Memory B cell (primary cell): ENCODE data around the gene BLOC1S4.

ENCODE experiments used
- ATAC-seq: fragments of 150-1000 bp; cut with Tn5 transposase; 2 replicates; pipeline ENCODE4 v1.10.0; 2021; ENCODE audit warnings: low read depth, mild to moderate bottlenecking, moderate library complexity
- DNase-seq, 2 donors: peaks; one replicate each; pipeline ENCODE4 v3.0.0; 2022; ENCODE audit warnings: low spot score in 2 of 2
- H3K27ac Mint-ChIP-seq: one replicate; pipeline ENCODE4 v1.8.0; 2022; ENCODE audit warnings: mild to moderate bottlenecking, moderate library complexity, mixed read lengths
- H3K27me3 Mint-ChIP-seq: one replicate; pipeline ENCODE4 v1.8.0; 2022; ENCODE audit warnings: mixed read lengths
- H3K36me3 Mint-ChIP-seq: one replicate; pipeline ENCODE4 v1.8.0; 2022; ENCODE audit warnings: mild to moderate bottlenecking, mixed read lengths
- H3K4me1 Mint-ChIP-seq: one replicate; pipeline ENCODE4 v1.8.0; 2022; ENCODE audit warnings: mixed read lengths
- H3K4me3 Mint-ChIP-seq: one replicate; pipeline ENCODE4 v1.8.0; 2022; ENCODE audit warnings: mild to moderate bottlenecking, moderate library complexity, mixed read lengths
- H3K9me3 Mint-ChIP-seq: one replicate; pipeline ENCODE4 v1.8.0; 2022; ENCODE audit warnings: mixed read lengths

BLOC1S4 gene

DNA sequence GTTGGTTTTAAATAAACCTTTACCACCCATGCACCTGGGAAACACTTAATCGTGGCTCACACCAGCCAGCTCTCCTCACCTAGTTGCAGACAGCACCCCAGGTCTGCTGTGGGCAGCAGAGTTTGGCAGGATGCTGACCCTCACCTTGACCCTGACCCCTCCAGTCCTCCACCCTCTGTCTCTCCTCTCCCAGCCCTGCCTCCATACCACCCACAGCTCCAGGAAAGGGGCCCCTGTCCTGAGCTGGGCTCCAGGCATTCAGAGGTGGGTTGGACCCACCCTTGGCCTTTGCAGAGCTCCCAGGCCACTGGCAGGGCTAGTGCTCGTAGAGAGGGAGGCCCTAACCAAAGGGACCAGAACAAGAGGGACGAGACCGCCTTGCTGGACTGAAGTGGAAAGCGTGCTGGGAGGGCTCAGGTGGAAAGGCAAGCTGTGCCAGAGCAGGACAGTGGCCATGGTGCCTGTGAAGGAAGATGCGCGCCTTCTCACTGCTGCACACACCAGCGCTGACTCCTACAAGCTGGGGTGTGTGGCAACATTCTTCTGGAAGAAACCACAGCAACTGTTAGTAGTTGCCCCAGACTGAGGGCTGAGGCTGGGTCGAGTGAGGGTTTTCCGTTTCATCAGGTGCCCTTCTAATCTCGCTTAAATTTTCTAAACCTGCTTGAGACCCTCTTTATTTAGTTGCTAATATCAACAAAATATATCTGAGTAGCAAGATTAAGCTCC lies 32.9 kb upstream of the BLOC1S4 start:
- Mint-ChIP-seq H3K36me3 (peaks cover 9% of the 10 kb centered on the region), H3K4me3 (no peak overlapping the region), H3K27ac (no peak overlapping the region), H3K4me1 (peaks cover 3% of the 10 kb centered on the region), H3K9me3 (peaks cover 2% of the 10 kb centered on the region), H3K27me3 (no peaks in the 10 kb centered on the region)
- ATAC-seq (no peak), DNase-seq (no peak)

DNA sequence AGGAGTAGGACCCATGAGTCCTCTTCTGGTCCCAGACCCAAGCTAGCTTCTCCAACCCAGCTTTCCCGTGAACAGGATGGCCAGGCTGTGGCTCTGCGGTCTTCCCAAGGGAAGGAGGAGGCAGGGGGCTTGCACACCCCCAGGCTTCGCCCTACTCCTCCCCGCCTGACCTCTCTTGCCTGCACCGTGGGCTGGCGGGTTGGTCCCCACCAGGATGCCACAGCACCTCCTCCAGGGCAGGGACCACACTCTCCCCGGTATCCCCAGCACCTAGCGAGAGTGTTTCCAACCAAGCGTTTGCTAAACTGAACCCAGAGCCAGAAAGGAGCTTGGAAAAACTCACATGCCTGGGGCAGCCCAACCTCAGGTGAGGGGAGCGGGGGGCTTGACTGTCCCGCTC lies 31.3 kb upstream of the BLOC1S4 start:
- no peaks in the 10 kb centered on the region for H3K4me1 Mint-ChIP-seq

DNA sequence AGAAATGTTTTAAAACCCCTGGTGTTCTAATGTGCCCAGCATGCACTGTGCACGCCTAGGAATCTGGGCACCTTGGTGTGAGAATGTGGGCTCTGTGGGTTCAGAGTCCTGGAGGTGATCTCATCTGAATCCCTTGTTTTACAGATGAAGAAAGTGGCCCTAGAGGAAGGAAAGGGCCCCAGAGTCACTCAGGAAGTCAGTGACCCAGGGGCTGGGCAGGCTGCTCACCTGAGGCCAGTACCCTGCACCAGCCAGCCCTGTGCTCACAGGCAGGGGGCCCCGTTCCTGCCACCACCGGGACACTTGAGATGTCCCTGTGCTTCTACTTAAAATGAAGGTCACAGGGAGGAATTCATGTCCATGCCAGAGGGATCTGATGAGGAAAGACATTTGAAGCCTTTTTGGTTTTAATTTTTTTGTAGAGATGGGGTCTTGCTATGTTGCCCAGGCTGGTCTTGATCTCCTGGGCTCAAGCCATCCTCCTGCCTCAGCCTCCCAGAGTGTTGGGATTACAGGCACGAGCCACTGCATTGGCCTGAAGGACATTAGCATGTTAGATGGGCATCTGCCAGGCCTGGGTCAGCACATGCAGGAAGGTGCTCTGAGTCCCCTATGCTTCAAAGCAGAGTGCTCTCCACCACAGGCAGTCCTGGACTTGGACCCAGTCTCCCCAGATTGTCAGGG lies 29.7 kb upstream of the BLOC1S4 start:
- Mint-ChIP-seq H3K27me3 (peaks cover 14% of the 10 kb centered on the region), H3K9me3 (no peaks in the 10 kb centered on the region), H3K36me3 (no peaks in the 10 kb centered on the region), H3K4me1 (no peaks in the 10 kb centered on the region), H3K27ac (no peak overlapping the region), H3K4me3 (no peak overlapping the region)
- ATAC-seq (no peak), DNase-seq (no peak)

More for the DNA sequence above, 31.3 kb upstream of the BLOC1S4 start:
- Mint-ChIP-seq H3K27me3 (peaks cover 8% of the 10 kb centered on the region), H3K27ac (no peak overlapping the region), H3K4me3 (no peak overlapping the region), H3K36me3 (peaks cover 6% of the 10 kb centered on the region), H3K9me3 (peaks cover 2% of the 10 kb centered on the region)
- ATAC-seq (no peak), DNase-seq (no peak)

DNA sequence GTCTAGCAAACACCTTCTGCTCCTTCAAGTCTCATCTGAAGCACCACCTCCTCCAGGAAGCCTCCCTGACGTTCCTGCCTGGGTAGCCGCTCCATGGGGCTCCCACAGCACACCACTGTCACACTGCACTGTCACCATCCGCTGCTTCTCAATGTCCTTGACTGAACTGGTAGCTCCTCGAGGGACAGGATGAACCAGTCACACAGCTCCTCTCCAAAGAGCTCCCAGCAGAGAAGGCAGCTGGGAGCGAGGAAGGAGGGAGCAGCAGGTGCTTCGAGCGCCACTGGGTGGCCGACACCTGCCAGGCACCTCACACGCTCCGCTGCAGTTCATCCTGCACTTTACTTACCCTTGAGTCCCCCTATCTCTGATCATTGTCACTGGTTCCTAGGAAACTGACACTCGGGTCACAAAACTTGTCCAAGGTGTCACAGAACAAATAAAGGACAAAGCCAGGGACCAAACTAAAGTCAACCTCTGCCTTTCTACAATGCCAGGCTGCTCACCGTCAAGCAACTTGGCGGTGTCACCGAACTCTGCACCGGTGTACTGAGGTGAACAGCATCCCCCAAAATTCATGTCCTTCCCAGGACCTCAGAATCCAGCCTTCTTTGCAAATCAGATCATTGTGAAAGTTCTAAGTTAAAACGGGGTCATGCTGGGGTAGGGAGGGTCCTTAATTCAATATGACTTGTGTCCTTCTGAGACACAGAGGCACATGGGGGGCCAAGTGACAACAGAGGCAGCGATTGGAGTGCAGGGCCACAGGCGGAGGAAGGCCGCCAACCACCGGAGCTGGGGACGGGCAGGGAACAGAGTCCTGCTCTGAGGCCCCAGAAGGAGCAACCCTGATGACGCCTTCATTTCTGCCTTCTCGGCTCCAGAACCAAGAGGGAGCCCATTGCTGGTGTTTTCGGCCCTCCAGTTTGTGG lies 27.8 kb upstream of the BLOC1S4 start:
- no peaks in the 10 kb centered on the region for H3K4me1 Mint-ChIP-seq
- no peak for ATAC-seq
- H3K4me3 Mint-ChIP-seq = no peak overlapping the region
- no peaks in the 10 kb centered on the region for H3K9me3 Mint-ChIP-seq
- H3K36me3 Mint-ChIP-seq = peaks cover 1% of the 10 kb centered on the region
- H3K27me3 Mint-ChIP-seq = peaks cover 14% of the 10 kb centered on the region
- no peak overlapping the region for H3K27ac Mint-ChIP-seq
- DNase-seq = no peak

DNA sequence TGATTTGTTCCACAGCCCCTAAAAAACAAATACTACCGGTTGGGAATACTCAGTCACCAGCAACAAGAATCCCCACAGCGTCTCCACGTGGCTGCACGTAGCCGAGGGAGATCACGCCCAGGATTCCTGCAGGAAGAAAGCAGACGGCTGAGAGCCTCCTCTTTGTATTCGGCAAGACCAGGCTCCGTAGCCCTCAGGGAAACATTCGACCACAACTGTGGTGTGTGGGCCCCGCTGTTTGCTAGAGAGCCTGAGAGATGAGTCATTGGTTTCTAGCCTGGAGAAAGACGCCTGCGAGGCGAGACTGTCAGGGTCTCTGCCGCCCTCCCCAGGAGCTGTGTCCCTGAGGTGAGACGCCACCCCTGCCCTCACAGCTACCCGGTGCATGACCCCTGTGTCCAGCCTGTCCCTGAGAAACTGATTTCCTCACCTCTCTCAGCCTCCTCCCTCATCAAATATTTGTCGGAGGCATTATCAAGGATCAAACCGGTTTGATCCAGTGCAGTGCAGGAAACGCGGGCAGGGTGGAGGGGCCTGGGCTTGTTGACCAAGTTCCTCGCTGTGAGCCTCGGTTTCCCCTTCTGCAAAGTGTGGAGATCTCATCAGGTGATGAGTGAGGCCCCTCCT lies 27.0 kb upstream of the BLOC1S4 start:
- Mint-ChIP-seq H3K9me3 (no peaks in the 10 kb centered on the region), H3K4me1 (no peaks in the 10 kb centered on the region)

DNA sequence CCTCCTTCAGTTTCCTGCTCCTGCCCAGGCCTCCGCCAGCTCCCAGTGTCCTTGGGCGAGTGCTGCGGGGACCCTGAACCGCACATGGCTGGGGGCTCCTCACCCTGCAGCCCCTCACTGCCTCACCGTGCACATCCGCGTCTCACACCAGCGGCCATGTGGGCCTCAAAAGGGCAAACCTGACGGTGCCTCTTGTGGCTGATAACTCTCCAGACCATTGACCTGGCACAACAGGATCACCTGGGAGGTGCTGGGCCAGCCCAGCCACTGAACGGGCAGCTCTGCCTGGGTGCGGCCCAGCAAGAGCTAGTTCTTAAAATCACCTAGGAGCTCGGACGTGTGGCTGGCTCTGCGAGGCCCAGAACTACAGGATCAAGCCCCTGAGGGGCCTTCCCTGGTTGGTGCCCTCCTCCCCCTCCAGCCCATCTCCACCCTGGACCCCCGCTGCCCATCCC lies 26.4 kb upstream of the BLOC1S4 start:
- no peak overlapping the region for H3K27ac Mint-ChIP-seq
- H3K36me3 Mint-ChIP-seq = peaks cover 4% of the 10 kb centered on the region
- peaks cover 14% of the 10 kb centered on the region for H3K27me3 Mint-ChIP-seq
- no peak for DNase-seq
- peaks cover under 1% of the 10 kb centered on the region for H3K4me1 Mint-ChIP-seq
- no peak overlapping the region for H3K4me3 Mint-ChIP-seq
- no peak for ATAC-seq
- no peaks in the 10 kb centered on the region for H3K9me3 Mint-ChIP-seq

More for the DNA sequence above, 27.0 kb upstream of the BLOC1S4 start:
- no peak for ATAC-seq
- peaks cover 14% of the 10 kb centered on the region for H3K27me3 Mint-ChIP-seq
- peaks cover 4% of the 10 kb centered on the region for H3K36me3 Mint-ChIP-seq
- no peak for DNase-seq
- no peak overlapping the region for H3K27ac Mint-ChIP-seq
- H3K4me3 Mint-ChIP-seq = no peak overlapping the region

DNA sequence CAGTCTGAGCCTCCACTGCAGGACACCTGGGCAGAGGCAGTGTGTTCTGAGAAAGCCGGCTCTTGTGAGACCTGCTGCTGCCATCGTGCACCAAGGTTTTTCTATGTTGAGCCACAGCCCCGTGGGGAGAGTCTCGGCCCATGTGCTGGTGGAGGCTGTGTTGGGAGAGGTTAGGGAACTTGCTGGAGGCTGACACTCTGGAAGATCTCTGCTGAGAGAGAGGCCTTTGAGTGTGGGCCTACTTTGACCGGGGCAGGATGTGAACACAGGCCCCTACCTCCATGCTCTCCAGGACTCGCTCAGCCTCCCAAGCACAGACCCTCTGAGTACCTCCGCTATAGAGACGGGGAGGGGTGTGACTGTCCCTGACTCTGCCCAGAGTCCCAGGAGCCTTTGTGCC lies 23.6 kb upstream of the BLOC1S4 start:
- no peaks in the 10 kb centered on the region for H3K9me3 Mint-ChIP-seq
- peaks cover 8% of the 10 kb centered on the region for H3K4me1 Mint-ChIP-seq
- H3K27me3 Mint-ChIP-seq = peaks cover 14% of the 10 kb centered on the region
- no peak overlapping the region for H3K4me3 Mint-ChIP-seq
- no peak for ATAC-seq
- DNase-seq = no peak
- no peak overlapping the region for H3K27ac Mint-ChIP-seq
- peaks cover 4% of the 10 kb centered on the region for H3K36me3 Mint-ChIP-seq

DNA sequence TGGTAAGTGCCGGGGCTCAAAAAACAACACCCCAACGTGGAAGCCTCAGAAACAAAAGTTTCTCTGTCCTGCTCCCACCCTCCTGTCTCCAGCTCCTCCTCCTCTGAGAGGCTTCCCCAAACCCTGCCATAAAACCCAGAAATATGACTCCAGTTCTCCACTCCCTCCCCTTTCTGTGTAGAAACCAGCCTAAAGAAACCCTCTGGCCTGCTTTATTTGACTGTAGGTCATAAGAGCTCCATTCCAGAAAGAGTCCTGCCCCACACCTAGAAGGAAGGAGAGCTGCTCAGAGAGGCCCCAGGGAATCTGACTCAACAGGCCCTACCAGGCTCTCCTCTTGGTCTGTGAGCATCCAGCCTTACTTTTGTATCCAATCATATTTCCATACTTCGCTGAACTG lies 23.2 kb upstream of the BLOC1S4 start:
- peaks cover 8% of the 10 kb centered on the region for H3K4me1 Mint-ChIP-seq
- no peaks in the 10 kb centered on the region for H3K9me3 Mint-ChIP-seq
- peaks cover 14% of the 10 kb centered on the region for H3K27me3 Mint-ChIP-seq
- no peak overlapping the region for H3K27ac Mint-ChIP-seq
- DNase-seq (no peak), ATAC-seq (no peak)
- peaks cover 4% of the 10 kb centered on the region for H3K36me3 Mint-ChIP-seq
- H3K4me3 Mint-ChIP-seq = no peak overlapping the region

DNA sequence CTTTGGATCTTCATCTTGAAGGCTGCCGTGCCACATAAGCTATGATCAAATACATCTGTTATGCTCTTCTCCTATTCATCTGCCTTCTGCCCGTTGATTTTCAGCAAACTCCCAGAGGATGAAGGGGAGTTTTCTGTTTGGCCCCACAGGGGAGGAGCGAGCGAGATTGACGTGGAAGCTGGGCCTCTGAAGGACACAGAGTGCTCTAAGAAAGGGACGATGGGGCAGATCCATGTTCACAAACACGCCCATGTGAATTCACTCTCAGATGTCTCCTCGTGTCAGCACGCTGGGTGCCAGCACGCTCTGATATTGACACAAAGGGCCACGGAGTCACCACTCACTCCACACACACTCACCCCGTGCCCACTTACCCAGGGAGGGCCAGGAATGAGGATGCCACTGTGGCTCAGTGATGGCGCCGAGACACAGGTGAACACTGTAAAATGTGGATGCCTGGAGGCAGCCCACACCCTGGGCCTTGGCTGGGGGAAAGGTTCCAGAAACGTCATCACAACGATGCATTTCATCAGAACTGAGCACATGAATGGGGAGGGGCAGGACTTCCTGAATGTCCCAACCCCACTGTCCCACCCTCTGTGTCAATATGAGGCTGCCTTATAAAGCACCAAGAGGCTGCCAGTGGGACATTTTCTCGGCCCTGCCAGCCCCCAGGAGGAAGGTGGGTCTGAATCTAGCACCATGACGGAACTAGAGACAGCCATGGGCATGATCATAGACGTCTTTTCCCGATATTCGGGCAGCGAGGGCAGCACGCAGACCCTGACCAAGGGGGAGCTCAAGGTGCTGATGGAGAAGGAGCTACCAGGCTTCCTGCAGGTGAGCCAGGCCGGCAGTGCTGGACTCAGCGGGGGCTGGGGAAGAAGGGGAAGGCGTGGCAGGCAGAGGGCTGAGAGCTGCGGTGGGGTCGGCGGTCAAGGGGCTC lies 22.5 kb upstream of the BLOC1S4 start, which contains the start of gene S100P:
TSS of gene S100P (plus strand) at position 648 of the 946 bp plus-strand sequence. CDS start at position 703, 55 bp downstream.
- DNase-seq (no peak), ATAC-seq (no peak)
- Mint-ChIP-seq H3K4me1 (peaks cover 8% of the 10 kb centered on the region), H3K27me3 (peaks cover 10% of the 10 kb centered on the region), H3K9me3 (no peaks in the 10 kb centered on the region), H3K27ac (no peak within 1 kb of the TSS), H3K36me3 (peaks cover 8% of the 10 kb centered on the region), H3K4me3 (no peak within 1 kb of the TSS)

DNA sequence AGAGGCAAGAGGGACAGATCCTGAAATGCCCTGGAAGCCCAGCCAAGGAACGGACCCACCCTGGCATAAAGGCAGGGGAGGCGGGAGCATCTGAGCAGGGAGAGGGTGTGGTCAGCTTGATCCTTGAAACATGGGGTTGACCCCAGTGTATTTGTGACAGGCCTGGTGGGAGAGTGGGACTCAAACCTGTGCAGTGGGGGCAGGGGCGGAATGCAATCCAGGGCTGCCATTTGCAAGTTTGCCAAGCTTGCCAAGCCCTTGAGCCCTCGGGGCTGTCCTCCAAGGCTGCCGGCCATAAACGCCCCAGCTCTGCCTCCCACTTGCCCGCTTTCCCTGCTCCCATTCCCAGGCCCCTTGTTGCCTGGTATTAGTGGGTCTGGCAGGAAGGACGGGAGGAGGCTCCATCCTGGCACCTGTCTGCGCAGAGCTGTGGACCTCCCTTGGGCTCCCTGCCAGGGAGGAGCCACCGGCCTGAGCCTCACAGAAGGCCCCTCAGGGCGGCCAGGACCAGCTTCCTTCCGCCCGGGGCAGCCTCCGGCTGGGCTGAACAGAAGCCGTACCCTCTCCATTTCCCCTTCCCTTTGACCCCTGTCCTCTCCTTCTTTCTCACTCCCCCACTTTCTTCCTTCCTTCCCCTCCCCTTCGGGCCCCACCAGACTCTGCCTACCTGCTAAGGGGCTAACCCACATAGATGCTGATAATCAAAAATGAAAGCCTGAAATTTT lies 21.6 kb upstream of the BLOC1S4 start:
- no peak for DNase-seq
- H3K4me3 Mint-ChIP-seq = no peak overlapping the region
- no peak for ATAC-seq

DNA sequence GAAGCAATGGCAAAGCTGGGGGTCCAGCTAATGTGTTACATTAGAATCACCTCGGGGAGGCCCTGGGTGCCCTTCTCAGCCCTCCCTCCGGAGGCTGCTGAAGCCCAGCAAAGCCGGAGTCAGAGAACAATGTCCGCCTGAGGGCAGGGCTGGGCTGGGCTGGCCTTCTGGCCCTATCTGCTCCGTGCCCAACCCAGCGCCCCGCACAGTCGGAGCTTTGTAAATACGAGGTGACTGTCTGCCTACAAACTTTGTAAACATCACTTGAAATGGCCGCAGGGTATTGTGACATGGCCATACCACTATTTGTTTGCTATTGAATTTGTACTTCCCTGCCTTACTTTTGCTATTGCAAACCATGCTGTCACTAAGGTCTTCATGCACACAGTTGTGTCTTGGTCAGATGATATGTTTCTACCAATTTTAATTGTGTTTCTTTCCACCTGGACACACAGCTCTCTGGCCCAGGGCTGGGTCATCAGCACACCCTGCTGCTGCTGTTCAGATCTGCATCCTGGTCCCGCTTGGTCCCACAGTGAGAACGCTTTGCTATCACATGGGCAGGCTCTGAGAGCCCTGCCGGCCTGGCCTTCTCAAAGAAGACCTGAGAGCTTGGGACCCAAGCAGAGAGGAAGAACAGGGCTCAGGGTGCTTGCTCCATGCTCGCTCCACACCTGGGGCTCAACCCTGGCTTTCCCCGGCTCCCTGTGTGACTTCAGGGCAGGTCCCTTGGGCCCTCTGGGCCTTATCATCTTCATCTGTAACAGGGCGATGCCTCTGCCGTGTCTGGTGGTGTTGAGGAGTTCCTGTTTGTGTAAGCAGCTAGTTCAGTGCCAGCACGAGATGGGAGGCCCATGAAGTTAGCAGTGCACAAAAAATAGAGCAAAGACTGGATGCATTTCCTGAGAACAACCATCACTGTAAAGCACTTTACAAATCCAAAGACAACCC lies 20.0 kb upstream of the BLOC1S4 start:
- H3K9me3 Mint-ChIP-seq = no peaks in the 10 kb centered on the region
- H3K36me3 Mint-ChIP-seq = peaks cover 15% of the 10 kb centered on the region
- ATAC-seq = peak; percentile 31
- H3K4me3 Mint-ChIP-seq = no peak overlapping the region
- peaks cover 8% of the 10 kb centered on the region for H3K4me1 Mint-ChIP-seq
- H3K27me3 Mint-ChIP-seq = peaks cover 2% of the 10 kb centered on the region
- peak overlapping the region; percentile 22 for H3K27ac Mint-ChIP-seq
- DNase-seq = no peak

More for the DNA sequence above, 21.6 kb upstream of the BLOC1S4 start:
- peaks cover 8% of the 10 kb centered on the region for H3K36me3 Mint-ChIP-seq
- peaks cover 9% of the 10 kb centered on the region for H3K27me3 Mint-ChIP-seq
- no peaks in the 10 kb centered on the region for H3K9me3 Mint-ChIP-seq
- H3K27ac Mint-ChIP-seq = no peak overlapping the region
- H3K4me1 Mint-ChIP-seq = peaks cover 8% of the 10 kb centered on the region
